HG03520 (cell line): ENCODE measurements around the gene TRIM5.

Experiments
- ATAC-seq: cut with Tn5 transposase; IDR thresholded peaks from one replicate; pipeline ENCODE4 v1.9.1; 2021; ENCODE audit warnings: mild to moderate bottlenecking, moderate library complexity; ENCODE audit not compliant: unreplicated experiment

Gene TRIM5

GRCh38 chr11:5626196-5626595 is 58.7 kb downstream of the TRIM5 start:
- no peak for ATAC-seq

GRCh38 chr11:5625281-5625680 is 59.6 kb downstream of the TRIM5 start:
- no peak for ATAC-seq

- peak; percentile 96 for ATAC-seq
Observed at GRCh38 chr11:5624489-5625279, 60.2 kb downstream of the TRIM5 start, which contains the start of gene TRIM34. Gene TRIM34 (plus strand): TSS chr11:5625001. CDS start chr11:5632332, 7,331 bp downstream.

DNA sequence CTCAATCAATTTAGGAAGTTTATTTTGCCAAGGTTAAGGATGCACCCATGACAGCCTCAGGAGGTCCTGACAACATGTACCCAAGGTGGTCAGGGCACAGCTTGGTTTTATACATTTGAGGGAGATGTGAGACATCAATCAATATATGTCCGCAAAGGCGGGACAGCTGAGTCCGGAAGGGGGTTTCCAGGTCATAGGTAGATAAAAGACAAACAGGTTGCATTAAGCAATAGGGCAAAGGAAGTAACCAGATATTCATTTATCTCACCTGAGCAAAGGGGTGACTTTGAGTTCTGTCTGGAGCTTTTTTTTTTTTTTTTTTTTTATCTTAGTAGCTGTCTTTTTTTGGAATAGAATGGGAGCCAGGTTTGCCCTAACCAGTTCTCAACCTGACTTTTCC is 62.1 kb downstream of the TRIM5 start:
- no peak for ATAC-seq

GRCh38 chr11:5621580-5621979 is 63.3 kb downstream of the TRIM5 start:
- no peak for ATAC-seq

DNA sequence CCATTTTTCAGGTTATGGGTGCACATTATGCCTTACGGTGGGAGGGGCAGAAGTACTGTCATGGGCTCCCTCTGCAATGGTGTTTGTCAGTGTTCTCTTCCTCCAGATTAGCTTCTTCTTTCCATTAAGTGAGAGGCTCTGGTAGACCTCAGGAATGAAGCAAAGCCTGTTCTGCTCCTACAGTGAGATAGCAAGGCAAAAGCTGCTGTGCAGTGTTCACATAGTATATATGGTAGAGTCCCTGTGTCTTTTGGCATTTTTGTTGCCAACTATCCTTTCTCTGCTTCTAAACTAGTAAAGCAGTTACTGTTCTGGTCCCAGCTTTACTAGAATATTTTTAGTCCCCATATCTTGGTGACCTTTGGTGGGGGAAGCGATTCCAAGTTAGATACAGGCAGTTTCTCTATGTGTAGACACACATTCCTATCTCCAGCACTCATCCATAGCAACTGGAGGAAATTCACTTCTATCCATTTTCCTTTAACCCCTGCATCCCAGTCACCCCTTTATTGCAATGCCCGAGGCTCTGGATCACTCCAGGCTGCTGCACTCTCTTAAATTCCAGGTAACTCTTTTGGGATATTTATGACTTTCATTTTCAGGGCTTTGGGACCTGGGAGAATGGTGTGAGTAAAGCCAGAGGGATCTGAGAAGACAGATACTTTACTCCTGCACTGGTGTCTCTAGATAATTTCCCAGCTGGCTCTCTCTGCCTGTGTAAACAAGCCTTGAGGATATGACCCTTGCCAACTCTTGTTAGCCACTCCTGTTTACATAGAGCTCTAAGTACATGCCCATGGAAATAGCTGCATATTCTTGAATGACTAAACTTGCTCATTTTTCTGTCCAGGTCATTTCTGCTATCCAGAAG is 64.0 kb downstream of the TRIM5 start:
- no peak for ATAC-seq

DNA sequence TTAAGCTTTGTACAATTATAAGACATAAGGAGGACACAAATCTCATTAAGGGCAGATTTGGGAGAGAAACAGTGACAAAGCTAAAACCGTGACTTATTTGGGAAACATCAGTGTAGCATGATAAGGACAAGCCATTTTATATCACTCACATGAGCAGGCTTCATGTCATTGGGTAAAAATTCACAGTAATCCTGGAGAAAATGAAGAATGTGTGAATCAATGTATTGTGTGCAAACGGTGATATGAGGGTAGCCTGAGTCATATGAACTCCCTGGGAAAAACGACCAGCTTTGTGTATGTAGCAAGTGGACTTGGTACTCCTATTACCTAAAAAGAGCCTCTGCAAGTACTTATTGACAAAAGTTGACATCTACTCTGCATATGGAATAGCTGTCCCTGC is 66.1 kb downstream of the TRIM5 start:
- ATAC-seq = no peak
